Glutamatergic neuron (in vitro differentiated cells): Measurements from ENCODE around the gene BBS7. TPM values are rescaled to one million over a fixed set of nuclear protein-coding genes. Genes with fewer than 3 reads are reported as not detected.
A peak's percentile ranks its signal among the peaks of the same experiment; 100 is the strongest.

Experiments
- DNase-seq: peaks from one replicate; pipeline ENCODE4 v3.0.0; 2022
- H3K27ac Mint-ChIP-seq: one replicate; pipeline ENCODE4 v1.8.0; 2020; ENCODE audit warnings: mild to moderate bottlenecking, mixed read lengths, inconsistent platforms; ENCODE audit not compliant: unreplicated experiment
- H3K27me3 Mint-ChIP-seq: one replicate; pipeline ENCODE4 v1.8.0; 2020; ENCODE audit warnings: mild to moderate bottlenecking, moderate library complexity, mixed read lengths, inconsistent platforms; ENCODE audit not compliant: unreplicated experiment
- H3K36me3 Mint-ChIP-seq: one replicate; pipeline ENCODE4 v1.8.0; 2020; ENCODE audit warnings: mild to moderate bottlenecking, mixed read lengths, inconsistent platforms; ENCODE audit not compliant: unreplicated experiment
- H3K4me1 Mint-ChIP-seq: one replicate; pipeline ENCODE4 v1.8.0; 2020; ENCODE audit warnings: mild to moderate bottlenecking, low read depth, mixed read lengths, inconsistent platforms; ENCODE audit not compliant: unreplicated experiment
- H3K4me3 Mint-ChIP-seq: one replicate; pipeline ENCODE4 v1.8.0; 2020; ENCODE audit warnings: mild to moderate bottlenecking, mixed read lengths, inconsistent platforms; ENCODE audit not compliant: unreplicated experiment
- H3K9me3 Mint-ChIP-seq: one replicate; pipeline ENCODE4 v1.8.0; 2020; ENCODE audit warnings: mild to moderate bottlenecking, moderate library complexity, mixed read lengths, inconsistent platforms; ENCODE audit not compliant: unreplicated experiment
- long read RNA-seq: library from polyadenylated mRNA; unstranded; transcript quantifications from one replicate; pipeline ENCODE4 v2.0.0, GENCODE V29; 2020; ENCODE audit not compliant: unreplicated experiment
- total RNA-seq: library from RNA; stranded (reverse); fragmentation: NEBNext Ultra II Directional; extraction: Animal tissue kit (Norgen Biotek cat#: 25700); gene quantifications from one replicate; pipeline ENCODE4 v1.2.1, GENCODE V29; 2021; ENCODE audit not compliant: unreplicated experiment
- TF ChIP-seq, protein P1 (sequence below): fragments of 200-600 bp; sonication (generic); IDR thresholded peaks from one replicate; pipeline ENCODE4 v1.5.0; 2021; ENCODE audit not compliant: partially characterized antibody, unreplicated experiment

BBS7 gene
- total RNA-seq, result 49.8 TPM
- long read RNA-seq, transcript BBS7-204 (18 exons, 2,570 nt), result major isoform, 10 of 28 reads
- long read RNA-seq, transcript BBS7-202 (4 exons, 725 nt), result major isoform, 10 of 28 reads
- long read RNA-seq, partial matches to known transcripts, result 4 of 28 reads
- long read RNA-seq, other reads (novel, unspliced or antisense), result 3 of 28 reads

- H3K27ac Mint-ChIP-seq, result peak within 1 kb of the TSS; percentile 94
- peaks cover 16% of the 10 kb centered on the region for H3K36me3 Mint-ChIP-seq
- peaks cover 5% of the 10 kb centered on the region for H3K4me1 Mint-ChIP-seq
- H3K9me3 Mint-ChIP-seq, result peaks cover 6% of the 10 kb centered on the region
- peak; percentile 100 for DNase-seq
- TF ChIP-seq, protein P1, sequence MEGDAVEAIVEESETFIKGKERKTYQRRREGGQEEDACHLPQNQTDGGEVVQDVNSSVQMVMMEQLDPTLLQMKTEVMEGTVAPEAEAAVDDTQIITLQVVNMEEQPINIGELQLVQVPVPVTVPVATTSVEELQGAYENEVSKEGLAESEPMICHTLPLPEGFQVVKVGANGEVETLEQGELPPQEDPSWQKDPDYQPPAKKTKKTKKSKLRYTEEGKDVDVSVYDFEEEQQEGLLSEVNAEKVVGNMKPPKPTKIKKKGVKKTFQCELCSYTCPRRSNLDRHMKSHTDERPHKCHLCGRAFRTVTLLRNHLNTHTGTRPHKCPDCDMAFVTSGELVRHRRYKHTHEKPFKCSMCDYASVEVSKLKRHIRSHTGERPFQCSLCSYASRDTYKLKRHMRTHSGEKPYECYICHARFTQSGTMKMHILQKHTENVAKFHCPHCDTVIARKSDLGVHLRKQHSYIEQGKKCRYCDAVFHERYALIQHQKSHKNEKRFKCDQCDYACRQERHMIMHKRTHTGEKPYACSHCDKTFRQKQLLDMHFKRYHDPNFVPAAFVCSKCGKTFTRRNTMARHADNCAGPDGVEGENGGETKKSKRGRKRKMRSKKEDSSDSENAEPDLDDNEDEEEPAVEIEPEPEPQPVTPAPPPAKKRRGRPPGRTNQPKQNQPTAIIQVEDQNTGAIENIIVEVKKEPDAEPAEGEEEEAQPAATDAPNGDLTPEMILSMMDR, result no peak
- peak within 1 kb of the TSS; percentile 92 for H3K4me3 Mint-ChIP-seq
- H3K27me3 Mint-ChIP-seq, result no peaks in the 10 kb centered on the region
These were observed at the start of gene BBS7 for GRCh38 chr4:121869841-121870822. Gene BBS7 (minus strand): TSS chr4:121870474. CDS start chr4:121870313, 161 bp downstream.

DNA sequence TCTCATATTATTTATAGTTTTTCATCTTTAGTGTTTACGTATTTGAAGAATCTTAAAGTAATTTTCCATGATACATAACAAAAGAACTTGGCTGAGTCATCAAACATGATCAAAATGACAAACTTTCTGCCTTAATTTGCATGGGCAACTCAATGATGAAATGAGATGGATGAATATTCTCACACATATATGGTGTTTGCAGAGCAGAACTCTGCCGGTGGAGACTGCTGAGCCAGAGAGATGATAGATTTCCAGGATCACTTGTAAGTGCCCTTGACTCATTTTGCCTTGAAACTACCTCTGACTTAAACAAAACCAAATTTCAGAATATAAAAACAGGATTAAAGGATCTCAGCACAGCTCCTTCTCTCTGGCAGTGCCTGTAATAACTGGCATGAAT, 43.4 kb upstream of the BBS7 start:
- Mint-ChIP-seq H3K9me3 (no peaks in the 10 kb centered on the region), H3K27me3 (no peaks in the 10 kb centered on the region), H3K4me3 (no peak overlapping the region), H3K27ac (no peak overlapping the region), H3K4me1 (peaks cover 6% of the 10 kb centered on the region), H3K36me3 (no peaks in the 10 kb centered on the region)
- DNase-seq, result no peak
- TF ChIP-seq, protein P1, result no peak

- H3K9me3 Mint-ChIP-seq, result no peaks in the 10 kb centered on the region
- no peak for DNase-seq
- TF ChIP-seq, protein P1, result no peak
- H3K27me3 Mint-ChIP-seq, result no peaks in the 10 kb centered on the region
- H3K27ac Mint-ChIP-seq, result no peak overlapping the region
- H3K4me1 Mint-ChIP-seq, result no peaks in the 10 kb centered on the region
- H3K4me3 Mint-ChIP-seq, result no peak overlapping the region
- no peaks in the 10 kb centered on the region for H3K36me3 Mint-ChIP-seq
These were observed 38.1 kb upstream of the BBS7 start for GRCh38 chr4:121908346-121908745.

DNA sequence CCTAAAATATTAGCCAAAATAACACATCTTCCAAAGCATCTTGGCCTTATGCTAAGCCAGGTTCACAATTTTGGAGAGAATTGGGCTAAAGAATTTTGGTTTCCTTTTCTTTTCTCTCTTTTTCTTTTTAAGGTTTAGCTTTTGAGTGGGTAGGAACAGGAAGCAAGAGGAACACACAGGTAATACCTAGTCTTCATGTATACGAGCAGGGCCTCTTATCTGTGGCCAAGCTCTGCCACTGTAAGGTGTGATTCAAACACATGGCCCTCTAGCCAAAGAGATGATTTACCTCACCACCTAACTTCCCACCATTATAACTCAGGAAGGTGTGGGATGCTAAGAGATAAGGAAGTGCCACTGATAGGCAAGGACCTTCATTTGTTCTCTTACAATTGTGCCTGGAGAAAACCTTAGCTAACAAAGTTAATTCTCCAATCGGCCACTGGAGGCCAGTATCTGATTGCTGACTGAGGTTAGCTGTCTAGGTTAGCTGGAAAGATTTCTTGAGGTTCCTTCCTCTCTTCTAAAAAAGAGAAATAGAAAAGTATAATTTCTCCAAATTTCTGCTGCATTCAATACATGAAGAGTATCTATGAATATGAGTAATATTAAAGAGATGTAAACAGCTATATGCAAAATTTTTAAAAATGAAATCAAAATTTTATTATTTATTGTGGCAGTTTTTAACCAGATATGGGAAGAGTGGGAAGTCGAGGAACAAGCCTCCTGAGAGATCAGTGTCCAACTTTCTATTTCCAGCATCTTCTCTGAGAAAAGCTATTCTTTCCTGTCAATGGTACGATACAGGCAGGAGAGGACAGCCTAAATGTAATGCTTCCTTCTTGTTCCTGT, 30.1 kb upstream of the BBS7 start:
- TF ChIP-seq, protein P1, result peak; percentile 84
- H3K9me3 Mint-ChIP-seq, result no peaks in the 10 kb centered on the region
- H3K36me3 Mint-ChIP-seq, result no peaks in the 10 kb centered on the region
- H3K4me1 Mint-ChIP-seq, result no peaks in the 10 kb centered on the region
- no peak overlapping the region for H3K4me3 Mint-ChIP-seq
- H3K27ac Mint-ChIP-seq, result no peak overlapping the region
- peaks cover 4% of the 10 kb centered on the region for H3K27me3 Mint-ChIP-seq
- peak; percentile 53 for DNase-seq
